SKM-1 (cell line): ENCODE data around the gene THNSL1.

Experiments
- DNase-seq: peaks from one replicate; lab custom pipeline; 2025; ENCODE audit not compliant: unreplicated experiment; lab: John Stamatoyannopoulos, UW

The THNSL1 gene

GRCh38 chr10:25057886-25058285 lies 41.5 kb downstream of the THNSL1 start:
- no peak for DNase-seq

- DNase-seq, result no peak
These were observed 43.6 kb downstream of the THNSL1 start for GRCh38 chr10:25059990-25060389.

GRCh38 chr10:25061125-25061524 lies 44.7 kb downstream of the THNSL1 start:
- no peak for DNase-seq

GRCh38 chr10:25061711-25062449 lies 45.5 kb downstream of the THNSL1 start:
- no peak for DNase-seq

GRCh38 chr10:25063157-25063556 lies 46.7 kb downstream of the THNSL1 start:
- DNase-seq, result no peak

- DNase-seq, result no peak
These were observed 47.2 kb downstream of the THNSL1 start for GRCh38 chr10:25063644-25064043.

- DNase-seq, result no peak
These were observed 48.0 kb downstream of the THNSL1 start for GRCh38 chr10:25064401-25064800.

- DNase-seq, result no peak
These were observed 49.5 kb downstream of the THNSL1 start for GRCh38 chr10:25065761-25066476.

GRCh38 chr10:25068152-25069058 lies 52.0 kb downstream of the THNSL1 start:
- DNase-seq, result no peak

- DNase-seq, result no peak
These were observed 54.8 kb downstream of the THNSL1 start for GRCh38 chr10:25071227-25071626.

- DNase-seq, result no peak
These were observed 56.4 kb downstream of the THNSL1 start for GRCh38 chr10:25072786-25073185.

- DNase-seq, result no peak
These were observed 59.4 kb downstream of the THNSL1 start for GRCh38 chr10:25075825-25076224.
